Keratinocyte (primary cell): ENCODE measurements around the gene KIAA1217.

ENCODE experiments used
- EZH2 ChIP-seq: IDR thresholded peaks from one replicate; pipeline ENCODE4 v1.6.1; 2012; ENCODE audit warnings: inconsistent platforms, mild to moderate bottlenecking, low read length, moderate library complexity
- TF ChIP-seq, protein P1 (sequence below), 3 experiments: IDR thresholded peaks in 1 of 3; conservative IDR thresholded peaks in 1 of 3; optimal IDR thresholded peaks in 1 of 3; 2 replicates in 2 of 3; 3 replicates in 1 of 3; pipeline versions ENCODE3 to v1.5.1; 2011; ENCODE audit warnings: low read length in 3 of 3, mild to moderate bottlenecking in 3 of 3, moderate library complexity in 2 of 3, control low read depth in 1 of 3, inconsistent platforms in 1 of 3; ENCODE audit not compliant: insufficient read depth in 2 of 3; ENCODE audit errors: extremely low read depth in 1 of 3

DNA sequence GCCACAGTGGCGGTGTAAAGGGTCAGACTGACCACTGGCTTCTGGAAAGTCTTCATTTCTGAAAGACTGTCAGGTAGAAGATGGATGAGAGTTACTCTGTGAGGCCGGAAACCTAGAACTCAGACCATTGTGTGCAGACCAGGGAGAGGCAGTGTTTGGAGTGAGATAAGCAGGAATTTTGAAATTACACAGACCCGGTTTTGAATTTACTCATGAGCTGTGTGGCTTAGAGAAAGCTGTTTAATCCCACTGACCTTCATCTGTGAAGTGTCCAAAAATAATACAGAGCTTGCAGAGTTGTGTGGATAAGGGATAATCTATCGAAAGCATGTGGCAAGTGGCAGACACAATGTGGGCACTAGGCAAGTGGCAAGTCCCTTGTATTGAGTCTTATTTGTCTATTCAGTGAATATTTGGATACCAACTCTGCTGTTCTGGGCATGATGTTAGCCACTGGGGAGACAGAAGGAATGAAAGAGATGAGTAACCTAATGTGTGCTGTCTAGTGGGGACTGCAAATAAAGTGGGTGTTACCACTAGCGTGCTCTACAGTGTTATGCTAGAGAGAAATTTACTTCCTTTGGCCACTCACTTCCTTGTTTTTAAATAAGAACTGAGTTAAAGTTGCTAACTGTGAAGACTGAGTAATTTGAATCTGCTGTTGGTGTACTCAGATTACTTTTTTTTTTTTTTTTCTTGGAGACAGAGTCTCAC, 69.4 kb downstream of the KIAA1217 start:
- TF ChIP-seq, protein P1, sequence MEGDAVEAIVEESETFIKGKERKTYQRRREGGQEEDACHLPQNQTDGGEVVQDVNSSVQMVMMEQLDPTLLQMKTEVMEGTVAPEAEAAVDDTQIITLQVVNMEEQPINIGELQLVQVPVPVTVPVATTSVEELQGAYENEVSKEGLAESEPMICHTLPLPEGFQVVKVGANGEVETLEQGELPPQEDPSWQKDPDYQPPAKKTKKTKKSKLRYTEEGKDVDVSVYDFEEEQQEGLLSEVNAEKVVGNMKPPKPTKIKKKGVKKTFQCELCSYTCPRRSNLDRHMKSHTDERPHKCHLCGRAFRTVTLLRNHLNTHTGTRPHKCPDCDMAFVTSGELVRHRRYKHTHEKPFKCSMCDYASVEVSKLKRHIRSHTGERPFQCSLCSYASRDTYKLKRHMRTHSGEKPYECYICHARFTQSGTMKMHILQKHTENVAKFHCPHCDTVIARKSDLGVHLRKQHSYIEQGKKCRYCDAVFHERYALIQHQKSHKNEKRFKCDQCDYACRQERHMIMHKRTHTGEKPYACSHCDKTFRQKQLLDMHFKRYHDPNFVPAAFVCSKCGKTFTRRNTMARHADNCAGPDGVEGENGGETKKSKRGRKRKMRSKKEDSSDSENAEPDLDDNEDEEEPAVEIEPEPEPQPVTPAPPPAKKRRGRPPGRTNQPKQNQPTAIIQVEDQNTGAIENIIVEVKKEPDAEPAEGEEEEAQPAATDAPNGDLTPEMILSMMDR (optimal IDR thresholded peaks at IDR 0.05 in 1 of 3, IDR thresholded peaks at IDR 0.05 in 1 of 3, conservative IDR thresholded peaks at IDR 0.05 in 1 of 3; ENCODE audit: extremely low read depth in 1 of 3, insufficient read depth in 2 of 3, low read length in 3 of 3): no peak
- no peak for TF ChIP-seq EZH2
